ENCODE results near the gene STPG4.
"Not testable (repeated sequence)": the region's sequence is repeated elsewhere in the genome, so short reads cannot be mapped to it uniquely, and the experiment has no call there.

STPG4 gene

GRCh38 chr2:47172922-47173695, 18.0 kb upstream of the STPG4 start:
- DNase-seq (ENCODE audit: low read depth), result no peak

- no peak for DNase-seq (ENCODE audit: low read depth)
Measured at GRCh38 chr2:47172156-47172921, 17.2 kb upstream of the STPG4 start.

GRCh38 chr2:47169784-47170183, 14.7 kb upstream of the STPG4 start:
- no peak for DNase-seq (ENCODE audit: low read depth)

GRCh38 chr2:47168895-47169294, 13.8 kb upstream of the STPG4 start:
- not testable (repeated sequence) for DNase-seq (ENCODE audit: low read depth)

- DNase-seq (ENCODE audit: low read depth), result no peak
Measured at GRCh38 chr2:47167149-47167548, 12.0 kb upstream of the STPG4 start.

- no peak for DNase-seq (ENCODE audit: low read depth)
Measured at GRCh38 chr2:47165001-47165555, 10.0 kb upstream of the STPG4 start.

- DNase-seq (ENCODE audit: low read depth), result no peak
Measured at GRCh38 chr2:47162780-47163179, 7.7 kb upstream of the STPG4 start.

- DNase-seq (ENCODE audit: low read depth), result no peak
Measured at GRCh38 chr2:47161475-47161874, 6.4 kb upstream of the STPG4 start.

GRCh38 chr2:47160660-47161059, 5.6 kb upstream of the STPG4 start:
- DNase-seq (ENCODE audit: low read depth), result no peak

- no peak for DNase-seq (ENCODE audit: low read depth)
Measured at GRCh38 chr2:47160211-47160610, 5.1 kb upstream of the STPG4 start.

GRCh38 chr2:47159627-47160026, 4.5 kb upstream of the STPG4 start:
- no peak for DNase-seq (ENCODE audit: low read depth)

GRCh38 chr2:47158576-47158975, 3.5 kb upstream of the STPG4 start:
- no peak for DNase-seq (ENCODE audit: low read depth)

- no peak for DNase-seq (ENCODE audit: low read depth)
Measured at GRCh38 chr2:47152803-47153202, 2.3 kb downstream of the STPG4 start.

GRCh38 chr2:47150175-47150574, 4.9 kb downstream of the STPG4 start:
- DNase-seq (ENCODE audit: low read depth), result no peak

GRCh38 chr2:47147021-47147420, 8.1 kb downstream of the STPG4 start:
- no peak for DNase-seq (ENCODE audit: low read depth)

GRCh38 chr2:47145466-47145865, 9.6 kb downstream of the STPG4 start:
- DNase-seq (ENCODE audit: low read depth), result no peak

- DNase-seq (ENCODE audit: low read depth), result no peak
Measured at GRCh38 chr2:47141520-47141919, 13.6 kb downstream of the STPG4 start.

GRCh38 chr2:47134386-47135090, 20.6 kb downstream of the STPG4 start:
- DNase-seq (ENCODE audit: low read depth), result no peak

GRCh38 chr2:47133046-47133445, 22.1 kb downstream of the STPG4 start:
- DNase-seq (ENCODE audit: low read depth), result no peak

GRCh38 chr2:47129191-47129706, 25.9 kb downstream of the STPG4 start:
- no peak for DNase-seq (ENCODE audit: low read depth)

GRCh38 chr2:47128705-47129104, 26.4 kb downstream of the STPG4 start:
- DNase-seq (ENCODE audit: low read depth), result no peak

GRCh38 chr2:47127862-47128543, 27.1 kb downstream of the STPG4 start:
- DNase-seq (ENCODE audit: low read depth), result no peak
